CD4-positive, alpha-beta T cell treated with Interferon gamma for 1 hour (primary cell): ENCODE measurements around the gene CYB5R3.

ENCODE experiments used
- DNase-seq: peaks from one replicate; pipeline ENCODE4 v3.0.0-alpha.2; 2020

The CYB5R3 gene

GRCh38 chr22:42649246-42650099 is at the start of gene CYB5R3:
Gene CYB5R3, minus strand, starts transcription at chr22:42649392. Its CDS starts 77 bp downstream, at chr22:42649315.
- DNase-seq: peak; percentile 75

DNA sequence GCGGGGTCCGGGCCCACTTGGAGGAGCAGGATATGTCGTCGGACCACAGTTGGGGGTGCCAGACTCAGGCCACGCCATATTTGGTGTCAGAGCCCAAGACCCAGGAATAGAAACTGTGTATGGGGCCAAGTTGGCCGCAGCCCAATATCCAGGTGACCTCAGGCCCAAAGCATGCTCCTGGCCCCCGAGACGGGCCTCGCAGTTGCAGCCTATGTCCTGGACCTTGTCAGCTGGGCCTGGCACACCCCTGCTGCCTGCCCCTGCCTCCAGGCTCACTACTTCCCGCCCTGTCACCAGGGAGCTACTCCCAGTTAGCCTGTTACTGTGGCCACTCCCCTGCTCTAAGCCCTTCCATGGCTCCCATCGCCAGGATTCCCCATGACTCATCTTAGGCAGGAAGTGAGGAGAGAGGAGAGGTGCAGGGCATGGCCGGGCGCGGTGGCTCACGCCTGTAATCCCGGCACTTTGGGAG is 48.4 kb upstream of the CYB5R3 start:
- no peak for DNase-seq

- no peak for DNase-seq
These were observed 47.3 kb upstream of the CYB5R3 start for GRCh38 chr22:42696331-42696967.

- DNase-seq: no peak
These were observed 46.1 kb upstream of the CYB5R3 start for GRCh38 chr22:42695294-42695693.

DNA sequence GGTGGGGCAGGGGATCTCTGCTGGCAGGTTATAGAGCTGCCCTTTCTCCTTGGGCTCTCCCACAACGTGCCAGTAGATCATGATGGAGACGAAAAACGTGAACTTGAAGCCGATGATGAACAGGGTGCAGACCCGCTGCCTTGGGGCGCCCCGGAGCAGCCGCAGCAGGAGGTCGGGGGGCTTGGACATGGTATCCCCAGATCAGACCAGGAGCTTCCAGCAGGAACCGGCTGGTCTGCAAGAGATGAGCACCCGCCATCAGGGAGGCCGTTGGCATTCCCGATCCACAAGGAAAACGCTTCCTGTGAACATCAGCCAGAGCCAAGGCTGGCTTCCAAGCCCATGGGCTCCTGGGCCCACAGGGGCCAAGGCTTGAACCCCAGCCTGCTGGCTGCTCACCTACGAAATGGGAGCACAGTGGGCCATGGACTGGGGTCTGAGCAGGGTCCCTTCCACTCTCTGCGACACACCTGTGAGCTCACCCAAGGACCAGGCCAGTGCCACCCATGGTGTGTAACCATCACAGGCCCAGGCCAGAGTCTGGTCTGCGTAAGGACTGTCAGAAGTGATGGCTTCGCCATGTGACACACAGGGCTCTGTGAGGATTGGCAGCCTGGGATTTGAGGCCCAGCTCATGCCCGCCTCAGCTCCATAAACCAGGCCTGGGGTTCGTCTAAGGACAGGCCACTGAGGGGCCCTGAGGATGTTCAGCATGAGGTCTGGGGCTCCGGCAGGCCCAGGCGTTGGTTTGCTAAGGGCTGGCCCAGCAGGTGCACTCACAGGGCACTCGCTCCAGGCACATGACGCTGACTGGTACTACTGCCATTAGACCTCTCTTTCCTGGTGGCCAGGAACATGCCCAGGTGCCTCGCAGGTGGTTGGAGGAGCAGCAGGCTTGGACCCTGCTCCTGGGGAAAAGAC is 44.8 kb upstream of the CYB5R3 start:
- DNase-seq: no peak

DNA sequence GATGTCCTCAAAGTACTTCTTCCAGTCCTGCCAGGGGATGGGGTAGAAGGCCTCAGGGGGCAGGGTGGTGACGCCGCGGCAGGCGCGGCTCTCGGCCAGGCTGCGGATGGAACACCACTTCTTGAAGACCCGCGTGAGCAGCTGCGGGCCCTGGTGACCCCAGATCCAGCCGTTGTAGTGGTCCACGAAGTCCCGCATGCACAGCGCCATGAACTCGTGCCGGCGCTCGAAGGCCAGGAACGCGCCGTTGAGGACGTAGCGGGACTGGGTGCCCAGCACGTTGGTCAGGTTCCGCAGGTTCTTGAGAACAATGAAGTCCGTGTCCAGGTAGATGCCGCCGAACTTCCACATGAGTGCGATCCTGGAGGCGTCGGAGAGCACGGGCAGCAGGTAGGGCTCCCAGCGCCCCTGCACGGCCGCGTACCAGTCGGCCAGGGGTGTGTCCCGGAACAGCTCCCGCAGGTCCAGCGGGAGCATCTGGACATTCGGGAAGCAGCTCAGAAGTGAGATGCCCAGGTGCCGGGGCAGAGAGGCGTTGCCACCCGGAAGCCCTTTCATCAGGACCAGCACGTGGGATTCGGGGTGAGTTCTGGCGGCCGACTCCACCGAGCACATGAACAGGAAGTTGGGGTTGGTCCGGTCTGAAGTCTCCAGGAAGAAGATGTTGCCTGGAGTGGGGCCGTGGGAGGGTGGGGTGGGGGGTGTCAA is 44.0 kb upstream of the CYB5R3 start:
- DNase-seq: no peak

- DNase-seq: peak; percentile 14
These were observed 43.3 kb upstream of the CYB5R3 start for GRCh38 chr22:42692239-42693054.

DNA sequence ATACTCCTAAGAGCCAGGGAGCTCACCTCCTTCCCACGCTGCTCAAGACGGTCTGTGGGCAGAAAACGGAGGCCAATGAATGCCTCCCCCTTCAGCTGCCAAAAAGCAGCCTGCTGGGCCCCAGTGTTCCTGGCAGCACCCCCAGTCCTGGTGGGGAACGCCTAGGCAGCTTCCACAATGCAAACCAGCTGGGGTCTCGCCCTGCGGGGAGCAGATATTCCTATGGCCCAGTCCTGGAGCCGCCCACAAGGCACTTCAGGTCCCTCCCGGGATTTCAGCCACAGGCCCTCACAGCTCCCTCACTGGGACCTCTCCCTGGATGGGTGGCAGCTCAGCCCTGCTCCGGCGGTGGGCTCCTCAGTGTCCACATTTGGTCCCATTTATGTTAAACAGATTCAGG is 42.2 kb upstream of the CYB5R3 start:
- DNase-seq: no peak

DNA sequence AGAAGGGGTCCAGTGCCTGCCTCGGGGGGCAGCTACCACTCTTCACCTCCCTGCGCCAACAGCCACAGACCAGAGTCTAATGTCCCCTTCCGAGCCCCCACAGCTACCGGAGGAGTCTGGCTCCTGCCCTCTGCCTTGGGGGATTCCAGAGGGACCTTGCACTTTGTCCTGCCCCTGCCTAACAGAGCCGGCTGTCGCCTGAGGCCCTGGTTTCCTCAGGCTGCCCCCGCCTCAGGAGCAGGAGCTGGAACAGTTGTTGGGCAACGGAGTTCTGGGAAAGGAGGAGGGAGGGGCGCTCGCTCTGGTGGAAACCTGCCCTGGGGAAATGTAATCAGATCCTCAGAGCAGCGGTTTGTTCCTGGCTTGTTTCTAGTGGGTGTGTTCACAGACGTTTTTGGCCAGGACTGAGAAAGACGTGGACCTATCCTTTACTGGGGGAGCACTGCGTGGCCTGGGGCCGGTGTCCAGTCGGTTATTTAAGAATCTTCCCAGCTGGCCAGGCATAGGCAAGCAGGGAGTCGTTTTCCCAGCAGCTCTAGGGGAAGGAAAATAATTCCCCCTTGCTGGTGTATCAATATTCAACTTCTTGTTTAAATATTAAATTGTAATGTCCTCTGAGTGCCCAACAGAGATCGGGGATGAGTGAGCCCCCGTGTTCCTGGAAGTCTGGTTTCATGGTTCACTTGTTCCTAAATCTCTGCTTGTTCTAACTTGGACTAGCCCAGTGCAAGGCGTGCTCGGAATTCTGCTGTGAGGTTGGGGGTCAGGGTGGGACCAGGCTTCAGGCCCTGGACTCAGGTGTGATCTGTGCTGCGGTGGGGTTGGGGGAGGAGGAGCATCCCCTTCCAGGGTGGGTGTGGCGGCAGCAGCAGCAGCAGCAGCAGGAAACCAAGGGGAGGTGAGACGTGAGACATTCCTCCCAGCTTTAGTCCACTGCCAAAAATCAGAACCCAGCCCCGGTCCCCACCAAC is 39.3 kb upstream of the CYB5R3 start:
- no peak for DNase-seq

- DNase-seq: no peak
These were observed 37.7 kb upstream of the CYB5R3 start for GRCh38 chr22:42686756-42687491.

DNA sequence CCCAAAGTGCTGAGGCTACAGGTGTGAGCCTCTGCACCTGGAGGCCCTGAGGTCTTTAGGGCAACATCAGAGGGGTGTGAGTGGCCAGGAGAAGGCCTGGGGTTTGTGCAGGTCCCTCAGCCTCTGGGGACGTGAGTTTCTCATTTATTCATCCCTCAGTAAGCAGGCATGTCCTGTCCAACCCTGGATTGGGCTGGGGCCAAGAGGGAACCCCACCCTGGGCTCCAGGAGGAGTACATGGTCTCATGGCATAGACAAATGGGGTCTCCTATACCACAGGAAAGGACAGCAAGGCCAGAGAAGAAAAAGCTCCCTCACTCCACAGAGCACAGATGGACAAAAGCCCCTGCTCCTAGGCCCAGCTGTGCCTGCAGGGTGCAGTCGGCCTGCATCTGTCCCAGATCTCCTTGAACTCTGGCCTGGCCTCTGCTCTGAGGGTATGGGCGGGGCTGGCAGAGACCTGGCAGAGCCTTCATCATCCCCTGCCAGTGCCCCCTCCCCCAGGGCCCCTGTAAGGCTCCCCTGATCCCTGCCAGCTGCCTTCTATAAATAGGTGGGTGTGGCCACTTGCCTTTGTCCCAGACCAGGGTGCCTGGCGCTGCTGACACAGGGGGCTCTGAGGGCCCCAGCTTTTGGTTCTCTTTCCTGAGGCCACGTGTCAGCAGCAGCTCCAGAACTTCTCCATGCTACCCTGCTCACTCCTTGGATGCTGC is 36.9 kb upstream of the CYB5R3 start:
- no peak for DNase-seq

DNA sequence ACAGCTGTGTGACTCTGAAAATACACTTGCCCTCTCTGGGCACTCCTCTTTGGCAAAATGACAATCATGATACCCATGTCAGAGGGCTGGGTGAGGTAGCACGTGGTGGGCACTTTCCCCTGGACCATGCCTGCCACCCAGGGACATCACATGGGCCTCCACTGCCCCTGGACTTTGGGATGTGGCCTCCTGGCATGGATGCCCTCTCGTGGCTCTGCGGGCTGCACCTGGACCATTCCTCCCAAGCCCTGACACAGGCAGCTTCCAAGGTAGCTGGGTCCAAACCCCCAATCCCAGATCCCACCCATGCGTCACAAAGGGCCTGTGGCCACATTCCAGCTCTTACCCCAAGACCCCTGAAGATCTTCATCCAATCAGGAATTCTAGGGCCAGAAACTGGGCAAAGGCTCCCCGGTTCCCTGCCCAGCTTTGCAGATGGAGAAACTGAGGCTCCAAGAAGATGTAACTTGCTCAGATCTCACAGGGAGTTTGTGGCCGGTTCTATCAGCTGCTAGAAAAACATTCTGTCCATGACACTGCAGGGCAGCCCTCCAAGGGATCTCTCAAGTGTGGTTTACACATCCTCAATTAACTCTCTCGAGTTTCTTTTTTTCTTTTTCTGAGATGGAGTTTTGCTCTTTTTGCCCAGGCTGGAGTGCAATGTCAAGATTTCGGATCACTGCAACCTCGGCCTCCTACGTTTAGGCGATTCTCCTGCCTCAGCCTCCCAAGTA is 35.4 kb upstream of the CYB5R3 start:
- no peak for DNase-seq

- DNase-seq: no peak
These were observed 34.5 kb upstream of the CYB5R3 start for GRCh38 chr22:42683578-42684283.

GRCh38 chr22:42682113-42682851 is 33.1 kb upstream of the CYB5R3 start:
- no peak for DNase-seq

DNA sequence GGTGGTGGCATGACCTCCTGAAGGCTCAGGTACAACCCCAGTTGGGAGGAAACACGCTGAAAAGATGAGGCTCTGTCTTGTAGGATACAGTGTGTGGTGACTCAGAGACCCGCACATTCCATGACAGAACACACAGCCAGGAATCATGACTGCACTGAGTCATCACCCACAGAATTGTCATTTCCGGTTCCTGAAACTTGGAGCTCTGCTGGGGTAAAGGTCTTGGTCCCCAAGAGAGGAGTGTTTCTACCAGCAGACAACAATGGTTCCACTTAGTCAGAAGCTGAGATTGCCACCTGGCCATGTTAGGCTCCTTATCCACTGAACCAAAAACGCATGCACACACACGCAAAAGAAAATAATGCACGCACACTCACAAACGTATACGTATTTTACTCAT is 31.5 kb upstream of the CYB5R3 start:
- peak; percentile 31 for DNase-seq

GRCh38 chr22:42679691-42680090 is 30.5 kb upstream of the CYB5R3 start:
- DNase-seq: no peak

- no peak for DNase-seq
These were observed 29.7 kb upstream of the CYB5R3 start for GRCh38 chr22:42678894-42679293.
